HG03097 (cell line): ENCODE results near the gene ENO3.
"Not testable (repeated sequence)": the region's sequence is repeated elsewhere in the genome, so short reads cannot be mapped to it uniquely, and the experiment has no call there.

Source experiments
- ATAC-seq: cut with Tn5 transposase; IDR thresholded peaks from one replicate; pipeline ENCODE4 v1.9.1; 2021; ENCODE audit not compliant: unreplicated experiment, low FRiP score

ENO3 gene

DNA sequence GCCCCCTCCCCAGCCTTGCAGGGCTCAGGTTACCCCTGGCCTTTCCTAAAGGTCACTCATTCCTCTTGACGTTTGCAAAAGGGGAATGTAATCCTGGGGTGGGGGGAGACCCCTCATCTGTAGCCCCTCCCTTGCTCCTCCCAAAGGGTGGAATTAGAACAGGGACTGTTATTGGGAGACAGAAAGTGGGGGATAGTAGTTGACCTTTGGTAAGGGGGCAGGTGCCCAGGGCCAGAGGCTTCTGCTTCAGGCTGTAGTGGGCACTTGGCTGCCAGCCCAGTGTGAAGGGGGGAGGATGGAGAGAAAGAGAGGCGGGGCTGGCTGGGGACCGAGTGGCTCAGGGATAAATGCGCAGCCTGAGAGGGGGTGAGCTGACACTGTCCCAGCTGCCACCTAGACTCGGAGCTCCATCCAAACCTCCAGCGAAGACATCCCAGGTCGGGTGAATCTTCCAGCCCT, at the start of gene ENO3:
TSS of gene ENO3 (plus strand) at position 374 of the 459 bp plus-strand sequence. CDS start 711 bp downstream, outside the sequence.
- no peak for ATAC-seq

DNA sequence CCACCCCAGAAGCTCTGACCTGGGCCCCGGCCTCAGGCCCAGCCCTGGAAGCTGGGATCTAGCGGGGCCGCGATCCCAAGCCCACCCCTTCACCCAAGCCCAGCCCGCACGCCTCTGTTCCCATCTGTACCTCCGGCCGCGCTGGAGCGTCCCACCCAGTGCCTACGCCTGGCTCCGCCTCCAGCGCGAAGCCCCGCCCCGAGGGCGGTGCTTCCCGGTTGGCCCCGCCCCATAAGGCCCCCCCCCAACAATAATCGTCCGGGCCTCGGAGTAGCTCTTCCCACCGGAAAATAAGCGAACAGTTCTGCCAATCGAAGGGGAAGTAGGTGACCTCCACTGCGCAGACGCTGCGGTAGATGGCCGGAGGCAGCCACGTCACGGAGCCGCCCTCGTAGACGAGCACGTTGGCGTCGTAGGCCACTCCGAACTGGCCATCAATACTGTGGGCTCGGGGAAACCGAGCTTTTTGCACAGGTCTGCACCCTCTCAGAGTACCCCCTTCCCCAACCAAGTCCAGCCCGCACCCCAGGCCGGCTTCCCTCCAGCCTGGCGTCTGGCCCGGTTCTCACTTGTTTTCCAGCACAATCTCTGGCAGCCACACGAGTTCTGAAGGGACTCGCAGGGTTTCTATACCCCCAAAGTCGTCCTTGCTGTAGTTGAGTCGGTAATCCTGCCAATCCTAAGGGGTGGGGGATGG, 49.1 kb upstream of the ENO3 start:
- ATAC-seq, result no peak

DNA sequence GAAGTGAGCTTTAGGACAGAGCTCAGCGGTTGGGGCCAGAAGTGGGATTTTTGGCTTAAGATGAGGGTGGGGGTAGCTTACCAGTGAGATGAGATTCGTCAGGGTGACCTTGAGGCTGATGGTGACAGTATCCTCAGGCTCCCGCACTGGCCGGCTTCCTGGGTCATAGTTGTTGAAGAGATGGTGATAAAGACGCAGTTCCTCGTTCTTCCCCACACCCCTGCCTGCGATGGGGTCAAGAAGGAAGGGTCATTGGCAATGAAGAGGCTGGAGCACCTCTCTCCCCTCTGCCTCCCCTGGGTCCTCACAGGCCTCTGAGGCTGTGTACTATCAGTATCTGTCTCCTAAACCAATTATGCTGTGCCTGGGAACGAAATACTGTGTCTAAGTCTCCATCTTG, 48.4 kb upstream of the ENO3 start:
- no peak for ATAC-seq

DNA sequence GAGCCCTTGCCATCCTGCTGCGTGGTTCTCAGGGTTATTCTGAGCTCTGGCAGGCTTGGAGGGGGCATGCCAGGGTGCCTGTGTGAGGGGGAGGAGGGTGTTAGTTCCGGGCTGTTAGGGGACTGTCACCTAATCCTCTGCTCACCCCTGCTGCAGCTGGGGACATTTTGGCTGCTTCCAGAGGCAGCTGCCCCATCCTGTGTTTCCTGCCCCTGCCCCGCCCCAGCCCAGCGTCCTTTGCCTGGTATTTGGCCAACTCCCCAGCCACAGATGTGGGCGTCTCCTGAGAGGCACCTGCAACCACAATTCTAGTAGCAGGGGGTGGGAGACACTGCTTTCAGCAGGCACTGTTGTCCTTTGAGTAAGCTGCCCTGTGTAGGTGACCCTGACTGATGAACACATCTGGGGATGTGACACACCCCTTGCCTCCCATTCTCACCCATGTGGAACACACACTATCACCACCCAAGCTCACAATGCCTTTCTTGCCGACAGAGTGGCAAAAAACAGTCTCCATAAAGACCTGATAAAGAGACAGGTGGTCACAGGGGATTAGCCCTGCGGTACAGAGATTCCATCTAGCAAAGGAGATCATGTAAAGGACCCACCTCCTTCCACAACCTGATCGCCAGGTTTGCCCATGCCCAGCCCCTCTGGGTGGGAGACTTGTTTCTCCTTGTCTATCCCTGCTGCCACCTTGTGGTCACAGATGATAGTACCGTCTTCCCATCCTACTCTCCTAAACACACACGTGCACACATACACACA, 47.7 kb upstream of the ENO3 start, which contains the start of gene CHRNE:
TSS of gene CHRNE (minus strand) at position 48 of the 768 bp plus-strand sequence. CDS start at position 13, 35 bp downstream.
- ATAC-seq, result no peak

DNA sequence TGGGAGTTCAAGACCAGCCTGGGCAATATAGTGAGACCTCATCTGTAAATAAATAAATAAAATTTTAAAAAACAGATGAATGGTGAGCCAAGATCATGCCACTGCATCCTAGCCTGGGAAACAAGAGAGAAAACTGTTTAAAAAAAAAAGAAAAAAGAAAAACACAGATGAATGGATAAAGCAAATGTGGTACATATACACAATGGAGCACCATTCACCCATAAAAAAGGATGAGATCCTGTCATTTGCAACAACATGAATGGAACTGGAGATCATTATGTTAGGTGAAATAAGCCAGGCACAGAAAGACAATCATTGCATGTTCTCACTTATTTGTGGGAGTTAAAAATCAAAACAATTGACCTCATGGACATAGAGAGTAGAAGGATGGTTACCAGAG, 44.3 kb upstream of the ENO3 start:
- ATAC-seq, result not testable (repeated sequence)

DNA sequence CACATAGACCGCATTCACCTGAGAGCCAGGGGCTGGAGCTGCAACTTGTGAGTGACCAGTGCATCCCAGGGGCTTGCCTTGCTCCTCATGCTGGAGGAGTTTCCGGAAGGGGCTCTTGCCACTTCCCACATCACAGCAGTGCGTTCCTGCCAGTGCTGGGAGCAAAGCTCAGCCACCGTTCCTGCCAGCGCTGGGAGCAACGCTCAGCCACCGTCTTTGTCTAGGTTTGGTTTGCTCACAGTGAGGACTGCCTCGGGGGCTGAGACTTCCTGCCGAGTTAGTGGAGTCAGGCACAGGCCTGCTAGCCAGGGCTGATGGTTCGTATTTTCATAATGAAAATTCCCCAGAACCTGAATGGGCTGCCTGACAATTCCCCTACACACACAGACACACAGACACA, 42.6 kb upstream of the ENO3 start:
- ATAC-seq, result no peak

DNA sequence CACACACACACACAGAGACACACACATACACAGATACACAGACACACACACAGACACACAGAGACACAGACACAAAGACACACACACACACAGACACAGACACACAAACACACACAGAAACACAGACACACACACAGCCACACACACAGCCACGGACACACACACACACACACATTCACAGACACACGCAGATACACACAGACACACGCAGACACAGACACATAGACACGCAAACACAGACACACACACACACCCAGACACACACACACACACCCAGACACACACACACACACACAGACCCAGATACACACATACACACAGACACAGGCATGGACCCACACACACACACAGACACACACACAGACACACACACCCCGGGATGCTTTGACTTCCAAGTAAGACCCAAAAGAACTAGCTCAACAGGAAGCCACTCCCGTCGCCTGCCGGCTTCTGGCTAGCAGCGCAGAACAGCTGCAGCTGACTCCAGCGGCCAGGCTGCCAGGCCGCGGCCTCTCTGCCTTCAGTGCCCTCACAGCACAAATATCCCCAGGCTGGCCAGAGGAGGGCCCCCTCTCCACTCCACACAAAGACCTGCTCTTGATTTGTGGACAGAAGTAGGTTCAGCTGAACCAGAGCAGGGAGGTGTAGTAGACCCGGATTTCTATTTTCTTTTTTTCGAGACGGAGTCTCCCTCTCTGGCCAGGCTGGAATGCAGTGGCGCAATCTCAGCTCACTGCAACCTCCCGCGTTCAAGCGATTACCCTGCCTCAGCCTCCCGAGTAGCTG, 42.0 kb upstream of the ENO3 start:
- no peak for ATAC-seq

DNA sequence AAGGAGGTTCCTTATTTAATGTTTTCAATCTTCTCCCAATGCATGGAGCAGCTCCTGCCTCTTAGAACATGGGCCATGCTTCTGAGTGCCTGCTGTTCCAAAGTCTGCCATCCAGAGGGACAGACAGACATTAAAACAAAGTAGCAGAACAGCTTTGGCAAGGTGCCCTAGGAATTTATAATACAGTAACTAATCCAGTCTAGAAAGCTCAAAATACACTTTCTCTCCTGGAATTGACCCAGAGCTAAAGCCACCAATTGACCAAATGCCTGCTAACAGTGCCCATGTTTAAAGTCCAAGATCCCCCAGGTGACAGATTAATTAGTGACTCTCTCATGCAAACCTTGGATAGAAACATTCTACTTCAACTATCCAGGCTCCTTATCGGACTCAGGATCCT, 36.9 kb upstream of the ENO3 start:
- ATAC-seq, result no peak

DNA sequence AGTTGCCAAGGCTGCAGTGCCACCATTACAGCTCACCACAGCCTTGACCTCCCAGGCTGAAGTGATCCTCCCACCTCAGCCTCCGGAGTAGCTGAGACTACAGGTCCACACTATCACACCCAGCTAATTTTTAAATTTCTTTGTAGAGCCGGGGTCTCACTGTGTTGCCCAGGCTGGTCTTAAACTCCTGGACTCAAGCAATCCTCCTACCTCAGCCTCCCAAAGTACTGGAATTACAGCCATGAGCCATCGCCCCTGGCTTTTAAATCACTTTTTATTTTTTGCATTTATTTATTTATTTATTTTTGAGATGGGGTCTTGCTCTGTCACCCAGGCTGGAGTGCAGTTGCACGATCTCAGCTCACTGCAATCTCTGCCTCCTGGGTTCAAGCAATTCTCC, 36.4 kb upstream of the ENO3 start:
- ATAC-seq, result not testable (repeated sequence)

DNA sequence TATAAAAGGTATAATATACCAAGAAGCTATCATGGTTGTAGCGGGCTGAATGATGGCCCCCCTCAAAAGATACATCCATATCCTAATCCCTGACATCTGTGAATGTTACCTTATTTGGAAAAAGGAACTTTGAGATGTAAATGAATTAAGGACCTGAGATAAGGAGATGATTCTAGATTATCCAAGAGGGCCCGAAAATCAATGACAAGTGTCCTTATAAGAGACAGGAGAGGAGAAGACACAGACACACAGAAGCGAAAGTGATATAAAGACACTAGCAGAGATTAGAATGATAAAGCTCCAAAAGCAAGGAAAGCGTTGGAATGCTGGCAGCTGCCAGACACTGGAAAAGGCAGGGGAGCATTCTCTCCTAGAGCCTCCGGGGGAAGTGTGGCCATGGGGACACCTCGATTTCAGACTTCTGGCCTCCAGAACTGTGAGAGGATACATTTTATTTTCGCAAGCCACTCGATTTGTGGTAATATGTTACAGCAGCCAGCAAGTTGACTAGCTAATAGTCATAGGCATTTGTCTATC, 31.3 kb upstream of the ENO3 start:
- no peak for ATAC-seq

DNA sequence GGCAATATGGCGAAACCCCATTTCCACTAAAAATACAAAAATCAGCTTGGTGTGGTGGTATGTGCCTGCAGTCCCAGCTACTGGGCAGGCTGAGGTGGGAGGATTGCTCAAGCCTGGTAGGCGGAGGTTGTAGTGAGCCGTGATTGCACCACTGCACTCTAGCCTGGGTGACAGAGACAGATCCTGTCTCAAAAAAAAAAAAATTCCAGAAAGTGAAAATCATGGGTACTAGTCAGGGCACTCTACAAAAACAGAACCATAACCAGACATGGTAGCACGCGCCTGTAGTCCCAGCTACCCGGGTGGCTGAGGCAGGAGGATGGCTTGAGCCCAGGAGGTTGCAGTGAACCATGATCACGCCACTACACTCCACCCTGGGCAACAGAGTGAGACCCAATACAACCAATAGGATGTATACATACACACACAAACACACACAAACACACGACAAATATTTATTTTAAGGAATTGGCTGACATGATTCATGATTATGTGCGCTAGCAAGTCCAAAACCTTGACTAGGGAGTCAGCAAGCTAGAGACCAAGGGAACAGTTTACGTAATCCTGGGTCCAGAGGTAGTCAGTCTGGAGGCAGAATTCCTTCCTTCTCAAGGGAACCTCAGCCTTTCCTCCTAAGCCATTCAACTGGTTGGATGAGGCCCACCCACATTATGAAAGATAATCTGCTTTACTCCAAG, 30.4 kb upstream of the ENO3 start:
- ATAC-seq, result no peak

DNA sequence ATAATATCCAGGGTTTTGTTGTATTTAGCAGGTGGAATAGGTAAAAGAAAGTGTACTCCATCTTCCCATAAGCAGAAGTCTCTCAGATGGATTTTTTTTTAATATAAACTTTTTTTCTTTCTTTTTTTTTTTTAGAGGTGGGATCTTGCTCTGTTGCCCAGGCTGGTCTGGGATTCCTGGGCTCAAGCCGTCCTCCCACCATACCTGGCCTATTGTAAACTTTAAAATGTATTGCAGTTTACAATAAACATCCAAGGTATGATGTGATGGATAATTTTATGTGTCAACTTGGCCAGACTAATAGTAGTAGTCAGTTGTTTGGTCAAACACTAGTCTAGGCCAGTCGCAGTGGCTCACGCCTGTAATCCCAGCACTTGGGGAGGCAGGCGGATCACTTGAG, 29.6 kb upstream of the ENO3 start:
- no peak for ATAC-seq

DNA sequence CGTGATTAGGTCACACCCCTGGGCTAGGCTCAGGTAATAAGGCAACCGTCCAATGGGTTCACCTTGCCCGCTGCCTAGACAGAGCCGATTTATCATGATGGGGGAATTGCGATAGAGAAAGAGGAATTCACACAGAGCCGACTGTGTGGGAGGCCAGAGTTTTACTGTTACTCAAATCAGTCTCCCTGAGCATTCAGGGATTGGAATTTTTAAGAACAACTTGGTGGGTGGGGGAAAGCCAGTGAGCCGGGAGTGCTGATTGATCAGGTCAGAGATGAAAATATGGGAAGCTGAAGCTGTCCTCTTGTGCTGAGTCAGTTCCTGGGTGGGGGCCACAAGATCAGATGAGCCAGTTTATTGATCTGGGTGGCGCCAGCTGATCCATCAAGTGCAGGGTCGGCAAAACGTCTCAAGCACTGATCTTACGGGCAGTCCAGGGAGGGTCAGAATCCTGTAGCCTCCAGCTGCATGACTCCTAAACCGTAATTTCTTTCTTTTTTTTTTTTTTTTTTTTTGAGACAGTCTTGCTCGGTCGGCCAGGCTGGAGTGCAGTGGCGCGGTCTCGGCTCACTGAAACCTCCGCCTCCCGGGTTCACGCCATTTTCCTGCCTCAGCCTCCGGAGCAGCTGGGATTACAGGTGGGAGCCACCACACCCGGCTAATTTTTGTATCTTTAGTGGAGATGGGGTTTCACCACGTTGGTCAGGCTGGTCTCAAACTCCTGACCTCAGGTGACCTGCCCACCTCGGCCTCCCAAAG, 24.2 kb upstream of the ENO3 start:
- not testable (repeated sequence) for ATAC-seq

DNA sequence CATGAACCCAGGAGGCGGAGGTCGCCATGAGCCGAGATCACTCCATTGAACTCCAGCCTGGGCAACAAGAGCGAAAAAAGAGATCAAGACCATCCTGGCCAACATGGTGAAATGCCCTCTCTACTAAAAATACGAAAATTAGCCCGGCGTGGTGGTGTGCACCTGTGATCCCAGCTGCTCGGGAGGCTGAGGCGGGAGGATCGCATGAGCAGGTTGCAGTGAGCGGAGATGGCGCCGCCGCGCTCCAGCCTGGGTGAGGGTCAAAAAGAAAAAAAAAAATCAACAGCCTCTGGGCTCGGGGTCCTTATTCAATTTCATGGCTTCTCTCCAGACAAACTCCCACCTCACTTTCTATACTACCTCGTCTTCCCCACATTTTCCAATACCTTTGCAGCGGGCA, 22.0 kb upstream of the ENO3 start:
- no peak for ATAC-seq

DNA sequence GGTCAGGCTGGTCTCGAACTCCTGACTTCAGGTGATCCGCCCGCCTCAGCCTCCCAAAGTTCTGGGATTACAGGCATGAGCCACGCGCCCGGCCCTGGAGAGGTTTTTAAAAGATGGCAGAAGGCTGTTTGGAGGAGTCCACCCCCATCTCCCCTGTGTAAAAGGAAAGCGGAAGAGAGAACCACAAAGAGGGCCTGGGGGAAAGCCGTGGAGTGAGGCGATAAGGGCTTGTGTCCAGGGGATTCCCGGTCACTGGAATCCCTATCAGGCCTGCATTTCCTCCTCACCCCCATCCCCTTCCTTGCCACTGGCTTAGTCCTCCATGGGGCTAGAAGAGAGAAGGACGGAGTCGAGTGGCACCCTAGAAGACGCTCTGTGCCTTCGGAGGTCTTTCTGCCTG, 19.0 kb upstream of the ENO3 start, which contains the start of gene GP1BA:
TSS of gene GP1BA (plus strand) at position 315 of the 400 bp plus-strand sequence. CDS start 328 bp downstream, outside the sequence.
- no peak for ATAC-seq

DNA sequence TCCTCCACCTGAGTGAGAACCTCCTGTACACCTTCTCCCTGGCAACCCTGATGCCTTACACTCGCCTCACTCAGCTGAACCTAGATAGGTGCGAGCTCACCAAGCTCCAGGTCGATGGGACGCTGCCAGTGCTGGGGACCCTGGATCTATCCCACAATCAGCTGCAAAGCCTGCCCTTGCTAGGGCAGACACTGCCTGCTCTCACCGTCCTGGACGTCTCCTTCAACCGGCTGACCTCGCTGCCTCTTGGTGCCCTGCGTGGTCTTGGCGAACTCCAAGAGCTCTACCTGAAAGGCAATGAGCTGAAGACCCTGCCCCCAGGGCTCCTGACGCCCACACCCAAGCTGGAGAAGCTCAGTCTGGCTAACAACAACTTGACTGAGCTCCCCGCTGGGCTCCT, 18.2 kb upstream of the ENO3 start:
- no peak for ATAC-seq

DNA sequence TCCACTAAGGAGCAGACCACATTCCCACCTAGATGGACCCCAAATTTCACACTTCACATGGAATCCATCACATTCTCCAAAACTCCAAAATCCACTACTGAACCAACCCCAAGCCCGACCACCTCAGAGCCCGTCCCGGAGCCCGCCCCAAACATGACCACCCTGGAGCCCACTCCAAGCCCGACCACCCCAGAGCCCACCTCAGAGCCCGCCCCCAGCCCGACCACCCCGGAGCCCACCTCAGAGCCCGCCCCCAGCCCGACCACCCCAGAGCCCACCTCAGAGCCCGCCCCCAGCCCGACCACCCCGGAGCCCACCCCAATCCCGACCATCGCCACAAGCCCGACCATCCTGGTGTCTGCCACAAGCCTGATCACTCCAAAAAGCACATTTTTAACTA, 17.3 kb upstream of the ENO3 start:
- no peak for ATAC-seq

DNA sequence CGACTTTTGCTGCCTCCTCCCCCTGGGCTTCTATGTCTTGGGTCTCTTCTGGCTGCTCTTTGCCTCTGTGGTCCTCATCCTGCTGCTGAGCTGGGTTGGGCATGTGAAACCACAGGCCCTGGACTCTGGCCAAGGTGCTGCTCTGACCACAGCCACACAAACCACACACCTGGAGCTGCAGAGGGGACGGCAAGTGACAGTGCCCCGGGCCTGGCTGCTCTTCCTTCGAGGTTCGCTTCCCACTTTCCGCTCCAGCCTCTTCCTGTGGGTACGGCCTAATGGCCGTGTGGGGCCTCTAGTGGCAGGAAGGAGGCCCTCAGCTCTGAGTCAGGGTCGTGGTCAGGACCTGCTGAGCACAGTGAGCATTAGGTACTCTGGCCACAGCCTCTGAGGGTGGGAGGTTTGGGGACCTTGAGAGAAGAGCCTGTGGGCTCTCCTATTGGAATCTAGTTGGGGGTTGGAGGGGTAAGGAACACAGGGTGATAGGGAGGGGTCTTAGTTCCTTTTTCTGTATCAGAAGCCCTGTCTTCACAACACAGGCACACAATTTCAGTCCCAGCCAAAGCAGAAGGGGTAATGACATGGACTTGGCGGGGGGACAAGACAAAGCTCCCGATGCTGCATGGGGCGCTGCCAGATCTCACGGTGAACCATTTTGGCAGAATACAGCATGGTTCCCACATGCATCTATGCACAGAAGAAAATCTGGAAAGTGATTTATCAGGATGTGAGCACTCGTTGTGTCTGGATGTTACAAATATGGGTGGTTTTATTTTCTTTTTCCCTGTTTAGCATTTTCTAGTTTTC, 16.5 kb upstream of the ENO3 start:
- ATAC-seq, result no peak

DNA sequence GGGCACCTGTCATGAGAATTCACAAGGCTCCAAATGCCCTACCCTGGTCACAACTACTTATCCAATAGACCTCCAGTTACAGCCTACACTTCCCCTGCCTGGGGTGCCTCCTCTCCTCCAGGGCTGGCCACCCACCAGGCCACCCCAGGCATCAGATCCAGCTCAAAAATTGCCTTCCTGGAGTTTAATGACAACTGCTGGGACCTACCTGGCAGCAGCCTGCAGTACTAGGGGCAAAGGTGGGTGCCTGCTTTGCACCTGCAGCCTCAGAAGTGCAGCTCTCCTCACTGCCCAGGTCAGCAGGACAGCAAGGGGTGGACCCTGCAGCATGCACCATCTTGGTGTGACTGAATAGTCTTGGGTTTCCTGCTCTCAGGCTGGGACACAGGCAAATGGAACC, 15.3 kb upstream of the ENO3 start:
- no peak for ATAC-seq
